K562 (cell line): ENCODE data around the gene CCDC47. TPM values are rescaled to one million over a fixed set of nuclear protein-coding genes. Genes with fewer than 3 reads are reported as not detected.

Experiments used
- HNRNPUL1 ChIP-seq: fragments of 200-400 bp; formaldehyde crosslinking; IDR thresholded peaks from 2 replicates; pipeline ENCODE4 v1.6.1; 2017; ENCODE audit warnings: low read length
- NELFE ChIP-seq: IDR thresholded peaks from 2 replicates; pipeline ENCODE4 v1.6.1; 2011; ENCODE audit warnings: mild to moderate bottlenecking; ENCODE audit not compliant: insufficient read depth, insufficient read length
- NR0B1 ChIP-seq: fragments of 450-650 bp; IDR thresholded peaks from one replicate; pipeline ENCODE4 v1.6.1; 2018; ENCODE audit warnings: mild to moderate bottlenecking, moderate library complexity; ENCODE audit not compliant: partially characterized antibody
- POLR3G ChIP-seq: IDR thresholded peaks from 2 replicates; pipeline ENCODE4 v1.6.1; 2011; ENCODE audit not compliant: insufficient read length, insufficient replicate concordance; ENCODE audit errors: extremely low read depth
- PTRF ChIP-seq: fragments of 450-650 bp; IDR thresholded peaks from 2 replicates; pipeline ENCODE4 v1.6.1; 2016; ENCODE audit warnings: mild to moderate bottlenecking, missing genetic modification characterization, missing compliant biosample characterization
- RBM22 ChIP-seq: fragments of 200-400 bp; formaldehyde crosslinking; IDR thresholded peaks from 2 replicates; pipeline ENCODE4 v1.6.1; 2018; ENCODE audit warnings: low read length, low read depth; ENCODE audit not compliant: poor library complexity, severe bottlenecking
- UBTF ChIP-seq, 2 experiments: IDR thresholded peaks; 2 replicates each; pipeline ENCODE4 v1.6.1; 2012; ENCODE audit warnings: improper control_type of control experiment in 2 of 2, low read depth in 2 of 2, low read length in 2 of 2, borderline replicate concordance in 1 of 2
- ZC3H4 ChIP-seq: sonication (generic); formaldehyde crosslinking; IDR thresholded peaks from 2 replicates; pipeline ENCODE4 v1.9.0; 2021; ENCODE audit warnings: missing genetic modification reagents, borderline replicate concordance
- ZNF24 ChIP-seq: fragments of 450-650 bp; IDR thresholded peaks from 2 replicates; pipeline ENCODE4 v1.6.1; 2016
- ZNF655 ChIP-seq: fragments of 250-450 bp; sonication (Bioruptor Pico); IDR thresholded peaks from 2 replicates; pipeline ENCODE4 v1.5.0; 2021
- polyA plus RNA-seq, 8 experiments: library from polyadenylated mRNA; depleted of rRNA in 4 of 8; stranded (reverse) in 5 of 8; unstranded in 3 of 8; fragments of >200 nt; fragmentation: Nextera tagmentation in 2 of 8; fragmentation: Illumina TruSeq in 1 of 8; extraction: Ambion mirVana in 2 of 8; extraction: Trizol in 1 of 8; gene quantifications; 2 replicates each; pipeline versions ENCODE4 v1.2.1 to v1.2.3, GENCODE V29; 2011 to 2014; ENCODE audit warnings: inconsistent platforms in 1 of 8, missing spikeins in 1 of 8
- total RNA-seq, 7 experiments: library from RNA; depleted of rRNA in 6 of 7; stranded (reverse); fragments of >200 nt in 6 of 7; fragmentation: Illumina TruSeq in 2 of 7; extraction: Trizol in 2 of 7; gene quantifications; 2 replicates each; pipeline versions ENCODE4 v1.2.1 to v1.2.3, GENCODE V29; 2011 to 2021; ENCODE audit warnings: low replicate concordance in 1 of 7
- TF ChIP-seq, protein P1 (sequence below): sonication (generic); formaldehyde crosslinking; IDR thresholded peaks from 2 replicates; pipeline ENCODE4 v1.8.0; 2022; ENCODE audit warnings: mild to moderate bottlenecking, missing genetic modification reagents
- TF ChIP-seq, protein P2 (sequence below): fragments of 200-800 bp; sonication (Bioruptor generic); IDR thresholded peaks from 2 replicates; pipeline ENCODE4 v1.6.1; 2017; ENCODE audit warnings: missing genetic modification characterization, missing compliant biosample characterization
- TF ChIP-seq, protein P3 (sequence below): fragments of 250-450 bp; sonication (Bioruptor Pico); IDR thresholded peaks from 2 replicates; pipeline ENCODE4 v1.6.1; 2021; ENCODE audit warnings: mild to moderate bottlenecking
- TF ChIP-seq, protein P4 (sequence below): sonication (generic); formaldehyde crosslinking; IDR thresholded peaks from 2 replicates; pipeline ENCODE4 v1.9.0; 2022; ENCODE audit warnings: mild to moderate bottlenecking, missing genetic modification reagents

Gene CCDC47
- total and polyA plus RNA-seq, 9 of the 15 experiments (the other 6 are each of a cell fraction or from before 2014, with no cell fraction given): 15.5 to 162 (median 122) TPM

- TF ChIP-seq PTRF (tag): no peak
- no peak for TF ChIP-seq POLR3G
- TF ChIP-seq NR0B1: no peak
- TF ChIP-seq ZNF655: no peak
- TF ChIP-seq, protein P1, sequence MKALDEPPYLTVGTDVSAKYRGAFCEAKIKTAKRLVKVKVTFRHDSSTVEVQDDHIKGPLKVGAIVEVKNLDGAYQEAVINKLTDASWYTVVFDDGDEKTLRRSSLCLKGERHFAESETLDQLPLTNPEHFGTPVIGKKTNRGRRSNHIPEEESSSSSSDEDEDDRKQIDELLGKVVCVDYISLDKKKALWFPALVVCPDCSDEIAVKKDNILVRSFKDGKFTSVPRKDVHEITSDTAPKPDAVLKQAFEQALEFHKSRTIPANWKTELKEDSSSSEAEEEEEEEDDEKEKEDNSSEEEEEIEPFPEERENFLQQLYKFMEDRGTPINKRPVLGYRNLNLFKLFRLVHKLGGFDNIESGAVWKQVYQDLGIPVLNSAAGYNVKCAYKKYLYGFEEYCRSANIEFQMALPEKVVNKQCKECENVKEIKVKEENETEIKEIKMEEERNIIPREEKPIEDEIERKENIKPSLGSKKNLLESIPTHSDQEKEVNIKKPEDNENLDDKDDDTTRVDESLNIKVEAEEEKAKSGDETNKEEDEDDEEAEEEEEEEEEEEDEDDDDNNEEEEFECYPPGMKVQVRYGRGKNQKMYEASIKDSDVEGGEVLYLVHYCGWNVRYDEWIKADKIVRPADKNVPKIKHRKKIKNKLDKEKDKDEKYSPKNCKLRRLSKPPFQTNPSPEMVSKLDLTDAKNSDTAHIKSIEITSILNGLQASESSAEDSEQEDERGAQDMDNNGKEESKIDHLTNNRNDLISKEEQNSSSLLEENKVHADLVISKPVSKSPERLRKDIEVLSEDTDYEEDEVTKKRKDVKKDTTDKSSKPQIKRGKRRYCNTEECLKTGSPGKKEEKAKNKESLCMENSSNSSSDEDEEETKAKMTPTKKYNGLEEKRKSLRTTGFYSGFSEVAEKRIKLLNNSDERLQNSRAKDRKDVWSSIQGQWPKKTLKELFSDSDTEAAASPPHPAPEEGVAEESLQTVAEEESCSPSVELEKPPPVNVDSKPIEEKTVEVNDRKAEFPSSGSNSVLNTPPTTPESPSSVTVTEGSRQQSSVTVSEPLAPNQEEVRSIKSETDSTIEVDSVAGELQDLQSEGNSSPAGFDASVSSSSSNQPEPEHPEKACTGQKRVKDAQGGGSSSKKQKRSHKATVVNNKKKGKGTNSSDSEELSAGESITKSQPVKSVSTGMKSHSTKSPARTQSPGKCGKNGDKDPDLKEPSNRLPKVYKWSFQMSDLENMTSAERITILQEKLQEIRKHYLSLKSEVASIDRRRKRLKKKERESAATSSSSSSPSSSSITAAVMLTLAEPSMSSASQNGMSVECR: peak; percentile 81; the same call in 1 of the 2 replicates
- TF ChIP-seq UBTF (IDR thresholded peaks at IDR 0.05; ENCODE audit: borderline replicate concordance in 1 of 2, low read depth in 2 of 2, low read length in 2 of 2): peak; percentile 94 to 96
- TF ChIP-seq ZNF24: peak; percentile 100
- TF ChIP-seq HNRNPUL1: no peak
- TF ChIP-seq ZC3H4 (CRISPR knock-in tag): no peak
- TF ChIP-seq RBM22: peak; percentile 79
- no peak for TF ChIP-seq NELFE
- TF ChIP-seq, protein P2, sequence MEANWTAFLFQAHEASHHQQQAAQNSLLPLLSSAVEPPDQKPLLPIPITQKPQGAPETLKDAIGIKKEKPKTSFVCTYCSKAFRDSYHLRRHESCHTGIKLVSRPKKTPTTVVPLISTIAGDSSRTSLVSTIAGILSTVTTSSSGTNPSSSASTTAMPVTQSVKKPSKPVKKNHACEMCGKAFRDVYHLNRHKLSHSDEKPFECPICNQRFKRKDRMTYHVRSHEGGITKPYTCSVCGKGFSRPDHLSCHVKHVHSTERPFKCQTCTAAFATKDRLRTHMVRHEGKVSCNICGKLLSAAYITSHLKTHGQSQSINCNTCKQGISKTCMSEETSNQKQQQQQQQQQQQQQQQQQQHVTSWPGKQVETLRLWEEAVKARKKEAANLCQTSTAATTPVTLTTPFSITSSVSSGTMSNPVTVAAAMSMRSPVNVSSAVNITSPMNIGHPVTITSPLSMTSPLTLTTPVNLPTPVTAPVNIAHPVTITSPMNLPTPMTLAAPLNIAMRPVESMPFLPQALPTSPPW (CRISPR knock-in tag): peak; percentile 90
- TF ChIP-seq, protein P3, sequence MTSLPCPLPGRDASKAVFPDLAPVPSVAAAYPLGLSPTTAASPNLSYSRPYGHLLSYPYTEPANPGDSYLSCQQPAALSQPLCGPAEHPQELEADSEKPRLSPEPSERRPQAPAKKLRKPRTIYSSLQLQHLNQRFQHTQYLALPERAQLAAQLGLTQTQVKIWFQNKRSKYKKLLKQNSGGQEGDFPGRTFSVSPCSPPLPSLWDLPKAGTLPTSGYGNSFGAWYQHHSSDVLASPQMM (CRISPR knock-in tag): no peak
- TF ChIP-seq, protein P4, sequence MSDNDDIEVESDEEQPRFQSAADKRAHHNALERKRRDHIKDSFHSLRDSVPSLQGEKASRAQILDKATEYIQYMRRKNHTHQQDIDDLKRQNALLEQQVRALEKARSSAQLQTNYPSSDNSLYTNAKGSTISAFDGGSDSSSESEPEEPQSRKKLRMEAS (CRISPR knock-in tag): peak; percentile 99
These were observed at the start of gene CCDC47 (continued) for GRCh38 chr17:63773272-63774140.
